ENCODE measurements around the gene AGAP5.

AGAP5 gene

GRCh38 chr10:73644015-73644743, 53.7 kb downstream of the AGAP5 start:
- peak; percentile 85 for DNase-seq
- in situ Hi-C loops (cut with MboI; ENCODE audit: low pct_unique_long_range_greater_than_20kb, low sequenced_read_pairs) = loop anchor here (25.0 kb wide), 1 partner anchor 107 kb away; no protein-coding TSS in a partner anchor

- in situ Hi-C loops (cut with MboI; ENCODE audit: low pct_unique_long_range_greater_than_20kb, low sequenced_read_pairs) = loop anchor here (25.0 kb wide), 1 partner anchor 106 kb away; no protein-coding TSS in a partner anchor
- DNase-seq = no peak
These were observed 54.5 kb downstream of the AGAP5 start for GRCh38 chr10:73643362-73643761.

- peak; percentile 84 for DNase-seq
- in situ Hi-C loops (cut with MboI; ENCODE audit: low pct_unique_long_range_greater_than_20kb, low sequenced_read_pairs) = loop anchor here (25.0 kb wide), 1 partner anchor 104 kb away; no protein-coding TSS in a partner anchor
These were observed 56.4 kb downstream of the AGAP5 start, which contains the start of gene MYOZ1 for GRCh38 chr10:73641328-73642060. TSS of gene MYOZ1 (minus strand) at chr10:73641474. CDS start at chr10:73640017, 1,457 bp downstream.

- DNase-seq = no peak
- in situ Hi-C loops (cut with MboI; ENCODE audit: low pct_unique_long_range_greater_than_20kb, low sequenced_read_pairs) = loop anchor here (25.0 kb wide), 1 partner anchor 102 kb away; no protein-coding TSS in a partner anchor
These were observed 58.6 kb downstream of the AGAP5 start for GRCh38 chr10:73639286-73639685.

- in situ Hi-C loops (cut with MboI; ENCODE audit: low pct_unique_long_range_greater_than_20kb, low sequenced_read_pairs) = loop anchor here (25.0 kb wide), 1 partner anchor 98 kb away; no protein-coding TSS in a partner anchor
- no peak for DNase-seq
These were observed 62.1 kb downstream of the AGAP5 start for GRCh38 chr10:73635781-73636180.

- in situ Hi-C loops (cut with MboI; ENCODE audit: low pct_unique_long_range_greater_than_20kb, low sequenced_read_pairs) = loop anchor here (25.0 kb wide), 1 partner anchor 97 kb away; no protein-coding TSS in a partner anchor
- no peak for DNase-seq
These were observed 63.5 kb downstream of the AGAP5 start for GRCh38 chr10:73634421-73634820.

- in situ Hi-C loops (cut with MboI; ENCODE audit: low pct_unique_long_range_greater_than_20kb, low sequenced_read_pairs) = loop anchor here (25.0 kb wide), 1 partner anchor 92 kb away; no protein-coding TSS in a partner anchor
- DNase-seq = no peak
These were observed 68.7 kb downstream of the AGAP5 start for GRCh38 chr10:73629165-73629564.

GRCh38 chr10:73628405-73628804, 69.5 kb downstream of the AGAP5 start:
- DNase-seq = no peak
- in situ Hi-C loops (cut with MboI; ENCODE audit: low pct_unique_long_range_greater_than_20kb, low sequenced_read_pairs) = loop anchor here (25.0 kb wide), 1 partner anchor 91 kb away; no protein-coding TSS in a partner anchor

- DNase-seq = no peak
- in situ Hi-C loops (cut with MboI; ENCODE audit: low pct_unique_long_range_greater_than_20kb, low sequenced_read_pairs) = loop anchor here (25.0 kb wide), 1 partner anchor 90 kb away; no protein-coding TSS in a partner anchor
These were observed 70.6 kb downstream of the AGAP5 start for GRCh38 chr10:73627300-73627699.

GRCh38 chr10:73625884-73626752, 71.8 kb downstream of the AGAP5 start:
- in situ Hi-C loops (cut with MboI; ENCODE audit: low pct_unique_long_range_greater_than_20kb, low sequenced_read_pairs) = loop anchor here (25.0 kb wide), 1 partner anchor 89 kb away; no protein-coding TSS in a partner anchor
- peak; percentile 92 for DNase-seq

GRCh38 chr10:73625004-73625883, 72.7 kb downstream of the AGAP5 start:
- in situ Hi-C loops (cut with MboI; ENCODE audit: low pct_unique_long_range_greater_than_20kb, low sequenced_read_pairs) = loop anchor here (25.0 kb wide), 1 partner anchor 88 kb away; no protein-coding TSS in a partner anchor
- DNase-seq = peak; percentile 37

Measured in KBM-7 (cell line).